ENCODE results near the gene HSFX4.
A peak's percentile ranks its signal among the peaks of the same experiment; 100 is the strongest.

DNA sequence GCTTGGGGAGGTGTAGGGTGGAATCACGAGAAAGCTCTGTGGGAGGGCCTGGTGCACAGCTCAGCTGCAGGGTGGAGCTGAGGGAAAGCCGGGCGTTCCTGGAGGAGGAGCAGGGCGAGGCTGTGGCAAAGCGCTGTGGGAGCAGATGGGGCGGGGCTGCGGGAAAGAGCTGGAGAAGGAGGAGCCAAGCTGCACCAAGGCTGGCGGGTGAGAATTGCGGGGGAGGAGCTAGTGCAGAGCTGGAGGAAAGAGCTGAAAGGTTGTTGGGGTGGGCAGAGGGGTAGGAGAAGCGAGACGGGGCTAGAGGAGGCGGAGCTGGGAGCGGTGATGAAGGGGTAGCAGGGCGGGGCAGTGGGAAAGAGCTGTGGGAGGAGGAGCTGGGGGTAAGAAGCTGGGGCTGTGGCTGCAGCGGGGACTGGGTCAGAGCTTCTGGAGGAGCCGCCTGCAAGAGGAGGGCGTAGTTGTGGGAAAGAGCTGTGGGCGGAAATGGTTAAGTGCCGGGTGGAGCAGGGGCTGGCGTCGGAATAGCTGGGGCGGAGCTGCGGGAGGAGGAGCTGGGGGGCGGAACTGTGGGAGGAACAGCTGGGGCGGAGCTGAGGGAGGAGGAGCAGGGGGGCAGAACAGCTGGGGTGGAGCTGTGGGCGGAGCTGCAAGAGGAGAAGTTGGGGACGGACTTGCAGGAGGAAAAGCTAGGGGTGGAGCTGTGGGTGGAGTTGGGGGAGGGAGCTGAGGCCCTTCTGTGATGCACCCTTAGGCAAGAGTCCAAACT lies 10.7 kb downstream of the HSFX4 start:
- TF ChIP-seq, protein P1, sequence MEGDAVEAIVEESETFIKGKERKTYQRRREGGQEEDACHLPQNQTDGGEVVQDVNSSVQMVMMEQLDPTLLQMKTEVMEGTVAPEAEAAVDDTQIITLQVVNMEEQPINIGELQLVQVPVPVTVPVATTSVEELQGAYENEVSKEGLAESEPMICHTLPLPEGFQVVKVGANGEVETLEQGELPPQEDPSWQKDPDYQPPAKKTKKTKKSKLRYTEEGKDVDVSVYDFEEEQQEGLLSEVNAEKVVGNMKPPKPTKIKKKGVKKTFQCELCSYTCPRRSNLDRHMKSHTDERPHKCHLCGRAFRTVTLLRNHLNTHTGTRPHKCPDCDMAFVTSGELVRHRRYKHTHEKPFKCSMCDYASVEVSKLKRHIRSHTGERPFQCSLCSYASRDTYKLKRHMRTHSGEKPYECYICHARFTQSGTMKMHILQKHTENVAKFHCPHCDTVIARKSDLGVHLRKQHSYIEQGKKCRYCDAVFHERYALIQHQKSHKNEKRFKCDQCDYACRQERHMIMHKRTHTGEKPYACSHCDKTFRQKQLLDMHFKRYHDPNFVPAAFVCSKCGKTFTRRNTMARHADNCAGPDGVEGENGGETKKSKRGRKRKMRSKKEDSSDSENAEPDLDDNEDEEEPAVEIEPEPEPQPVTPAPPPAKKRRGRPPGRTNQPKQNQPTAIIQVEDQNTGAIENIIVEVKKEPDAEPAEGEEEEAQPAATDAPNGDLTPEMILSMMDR (IDR thresholded peaks at IDR 0.05) = no peak
- TF ChIP-seq, protein P2, sequence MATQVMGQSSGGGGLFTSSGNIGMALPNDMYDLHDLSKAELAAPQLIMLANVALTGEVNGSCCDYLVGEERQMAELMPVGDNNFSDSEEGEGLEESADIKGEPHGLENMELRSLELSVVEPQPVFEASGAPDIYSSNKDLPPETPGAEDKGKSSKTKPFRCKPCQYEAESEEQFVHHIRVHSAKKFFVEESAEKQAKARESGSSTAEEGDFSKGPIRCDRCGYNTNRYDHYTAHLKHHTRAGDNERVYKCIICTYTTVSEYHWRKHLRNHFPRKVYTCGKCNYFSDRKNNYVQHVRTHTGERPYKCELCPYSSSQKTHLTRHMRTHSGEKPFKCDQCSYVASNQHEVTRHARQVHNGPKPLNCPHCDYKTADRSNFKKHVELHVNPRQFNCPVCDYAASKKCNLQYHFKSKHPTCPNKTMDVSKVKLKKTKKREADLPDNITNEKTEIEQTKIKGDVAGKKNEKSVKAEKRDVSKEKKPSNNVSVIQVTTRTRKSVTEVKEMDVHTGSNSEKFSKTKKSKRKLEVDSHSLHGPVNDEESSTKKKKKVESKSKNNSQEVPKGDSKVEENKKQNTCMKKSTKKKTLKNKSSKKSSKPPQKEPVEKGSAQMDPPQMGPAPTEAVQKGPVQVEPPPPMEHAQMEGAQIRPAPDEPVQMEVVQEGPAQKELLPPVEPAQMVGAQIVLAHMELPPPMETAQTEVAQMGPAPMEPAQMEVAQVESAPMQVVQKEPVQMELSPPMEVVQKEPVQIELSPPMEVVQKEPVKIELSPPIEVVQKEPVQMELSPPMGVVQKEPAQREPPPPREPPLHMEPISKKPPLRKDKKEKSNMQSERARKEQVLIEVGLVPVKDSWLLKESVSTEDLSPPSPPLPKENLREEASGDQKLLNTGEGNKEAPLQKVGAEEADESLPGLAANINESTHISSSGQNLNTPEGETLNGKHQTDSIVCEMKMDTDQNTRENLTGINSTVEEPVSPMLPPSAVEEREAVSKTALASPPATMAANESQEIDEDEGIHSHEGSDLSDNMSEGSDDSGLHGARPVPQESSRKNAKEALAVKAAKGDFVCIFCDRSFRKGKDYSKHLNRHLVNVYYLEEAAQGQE (IDR thresholded peaks at IDR 0.05; ENCODE audit: insufficient read depth in 1 of 2, low read depth in 2 of 2, low read length in 1 of 2) = no peak
- peak; percentile 75; the same call in 1 of the 2 replicates for TF ChIP-seq POLR2AphosphoS5 (IDR thresholded peaks at IDR 0.05; ENCODE audit: low read depth, low read length)

Measured in Panc1 (cell line).